Fibroblast of lung (primary cell): ENCODE results near the gene MED17. TPM values are rescaled to one million over a fixed set of nuclear protein-coding genes. Genes with fewer than 3 reads are reported as not detected.

Source experiments
- DNase-seq, 2 donors: peaks; one replicate each; pipeline versions ENCODE4 v3.0.0 to v3.0.0-alpha.2; 2010; ENCODE audit warnings: low read depth in 2 of 2
- H2AFZ ChIP-seq: 2 replicates; pipeline ENCODE4 v1.5.1; 2012; ENCODE audit warnings: low read length, control low read depth, inconsistent platforms
- H3K27ac ChIP-seq: 2 replicates; pipeline ENCODE4 v1.5.1; 2011; ENCODE audit warnings: low read length, control low read depth; ENCODE audit not compliant: insufficient read depth
- H3K27me3 ChIP-seq: 2 replicates; pipeline ENCODE4 v1.5.1; 2011; ENCODE audit warnings: mild to moderate bottlenecking, low read length; ENCODE audit not compliant: control insufficient read depth, insufficient read depth
- H3K36me3 ChIP-seq: 2 replicates; pipeline ENCODE4 v1.5.1; 2011; ENCODE audit warnings: low read length; ENCODE audit not compliant: control insufficient read depth, insufficient read depth
- H3K4me1 ChIP-seq: 2 replicates; pipeline ENCODE4 v1.5.1; 2011; ENCODE audit warnings: low read length; ENCODE audit not compliant: control insufficient read depth, insufficient read depth; ENCODE audit errors: extremely low read depth
- H3K4me2 ChIP-seq: 2 replicates; pipeline ENCODE4 v1.5.1; 2011; ENCODE audit warnings: low read length, control low read depth; ENCODE audit not compliant: insufficient read depth; ENCODE audit errors: extremely low read depth
- H3K4me3 ChIP-seq, 4 experiments: fragments of 200-600 bp in 1 of 4; sonication (generic) in 1 of 4; replicated peaks in 1 of 4; 2 replicates each; pipeline ENCODE4 v1.5.1; 2011 to 2016; ENCODE audit warnings: low read length in 4 of 4, low read depth in 3 of 4, mild to moderate bottlenecking in 3 of 4, control low read depth in 2 of 4, inconsistent platforms in 1 of 4, mixed read lengths in 1 of 4; ENCODE audit not compliant: insufficient read depth in 1 of 4; ENCODE audit errors: control extremely low read depth in 1 of 4
- H3K79me2 ChIP-seq: 2 replicates; pipeline ENCODE4 v1.5.1; 2012; ENCODE audit warnings: mild to moderate bottlenecking, low read length, inconsistent platforms; ENCODE audit not compliant: control insufficient read depth, insufficient read depth
- H3K9ac ChIP-seq: 2 replicates; pipeline ENCODE4 v1.5.1; 2011; ENCODE audit warnings: mild to moderate bottlenecking, low read length, control low read depth; ENCODE audit not compliant: insufficient read depth
- H3K9me3 ChIP-seq: 2 replicates; pipeline ENCODE4 v1.5.1; 2012; ENCODE audit warnings: low read depth, low read length; ENCODE audit not compliant: control insufficient read depth, insufficient read depth
- H4K20me1 ChIP-seq: 2 replicates; pipeline ENCODE4 v1.5.1; 2011; ENCODE audit warnings: low read length; ENCODE audit not compliant: control insufficient read depth, insufficient read depth; ENCODE audit errors: extremely low read depth
- EZH2 ChIP-seq: IDR thresholded peaks from 2 replicates; pipeline ENCODE4 v1.5.1; 2012; ENCODE audit warnings: low read length, control low read depth, mild to moderate bottlenecking; ENCODE audit errors: missing control alignments
- polyA plus RNA-seq, 2 donors: library from polyadenylated mRNA; depleted of rRNA in 1 of 2; stranded (reverse) in 1 of 2; unstranded in 1 of 2; fragments of >200 nt; gene quantifications; 2 replicates each; pipeline ENCODE4 v1.2.1, GENCODE V29; 2011 to 2012; ENCODE audit warnings: missing spikeins in 1 of 2
- total RNA-seq: library from RNA; depleted of rRNA; stranded (reverse); fragments of >200 nt; gene quantifications from 2 replicates; pipeline ENCODE4 v1.2.1, GENCODE V29; 2014
- TF ChIP-seq, protein P1 (sequence below), 2 donors: IDR thresholded peaks in 1 of 2; conservative IDR thresholded peaks in 1 of 2; 1 replicate in 1 of 2; 2 replicates in 1 of 2; pipeline ENCODE4 v1.5.1; 2011 to 2012; ENCODE audit warnings: low read length in 2 of 2, control low read depth in 1 of 2, inconsistent platforms in 1 of 2, low read depth in 1 of 2, mild to moderate bottlenecking in 1 of 2

Gene MED17
- total and polyA plus RNA-seq, 2 donors (not counting 1 experiment from before 2014, with no cell fraction given): 24.1 to 25.6 TPM

DNA sequence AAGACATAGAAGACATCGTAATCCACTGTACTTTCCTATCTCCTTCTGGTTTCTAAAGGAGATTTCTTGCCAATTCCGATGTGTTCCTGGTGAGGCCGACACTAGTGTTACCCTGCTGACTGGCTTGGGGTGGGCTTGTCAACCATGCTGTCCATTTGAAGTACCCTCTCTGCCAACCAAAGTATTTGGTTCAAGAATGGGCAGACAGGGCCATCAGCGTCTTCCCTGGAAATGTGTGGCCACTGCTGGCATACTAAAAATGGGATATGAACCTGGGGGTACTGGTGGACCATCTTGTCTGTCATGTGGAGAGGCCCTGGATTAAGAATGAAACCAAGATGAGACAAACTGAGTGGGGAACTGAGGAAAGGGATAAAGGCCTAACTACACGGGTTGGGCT lies 68.2 kb downstream of the MED17 start:
- H3K79me2 ChIP-seq: no peaks in the 10 kb centered on the region
- H3K4me1 ChIP-seq: no peaks in the 10 kb centered on the region
- no peaks in the 10 kb centered on the region for H3K36me3 ChIP-seq
- H3K27ac ChIP-seq: no peak overlapping the region
- no peak overlapping the region for H2AFZ ChIP-seq
- TF ChIP-seq, protein P1, sequence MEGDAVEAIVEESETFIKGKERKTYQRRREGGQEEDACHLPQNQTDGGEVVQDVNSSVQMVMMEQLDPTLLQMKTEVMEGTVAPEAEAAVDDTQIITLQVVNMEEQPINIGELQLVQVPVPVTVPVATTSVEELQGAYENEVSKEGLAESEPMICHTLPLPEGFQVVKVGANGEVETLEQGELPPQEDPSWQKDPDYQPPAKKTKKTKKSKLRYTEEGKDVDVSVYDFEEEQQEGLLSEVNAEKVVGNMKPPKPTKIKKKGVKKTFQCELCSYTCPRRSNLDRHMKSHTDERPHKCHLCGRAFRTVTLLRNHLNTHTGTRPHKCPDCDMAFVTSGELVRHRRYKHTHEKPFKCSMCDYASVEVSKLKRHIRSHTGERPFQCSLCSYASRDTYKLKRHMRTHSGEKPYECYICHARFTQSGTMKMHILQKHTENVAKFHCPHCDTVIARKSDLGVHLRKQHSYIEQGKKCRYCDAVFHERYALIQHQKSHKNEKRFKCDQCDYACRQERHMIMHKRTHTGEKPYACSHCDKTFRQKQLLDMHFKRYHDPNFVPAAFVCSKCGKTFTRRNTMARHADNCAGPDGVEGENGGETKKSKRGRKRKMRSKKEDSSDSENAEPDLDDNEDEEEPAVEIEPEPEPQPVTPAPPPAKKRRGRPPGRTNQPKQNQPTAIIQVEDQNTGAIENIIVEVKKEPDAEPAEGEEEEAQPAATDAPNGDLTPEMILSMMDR (conservative IDR thresholded peaks at IDR 0.05 in 1 of 2, IDR thresholded peaks at IDR 0.05 in 1 of 2; ENCODE audit: low read depth in 1 of 2, low read length in 2 of 2): no peak
- TF ChIP-seq EZH2: no peak
- H3K27me3 ChIP-seq: no peaks in the 10 kb centered on the region
- DNase-seq: no peak
- no peaks in the 10 kb centered on the region for H3K9me3 ChIP-seq
- H3K4me3 ChIP-seq: no peak overlapping the region
- H3K4me2 ChIP-seq: no peak overlapping the region
- no peak overlapping the region for H3K9ac ChIP-seq
- no peaks in the 10 kb centered on the region for H4K20me1 ChIP-seq

DNA sequence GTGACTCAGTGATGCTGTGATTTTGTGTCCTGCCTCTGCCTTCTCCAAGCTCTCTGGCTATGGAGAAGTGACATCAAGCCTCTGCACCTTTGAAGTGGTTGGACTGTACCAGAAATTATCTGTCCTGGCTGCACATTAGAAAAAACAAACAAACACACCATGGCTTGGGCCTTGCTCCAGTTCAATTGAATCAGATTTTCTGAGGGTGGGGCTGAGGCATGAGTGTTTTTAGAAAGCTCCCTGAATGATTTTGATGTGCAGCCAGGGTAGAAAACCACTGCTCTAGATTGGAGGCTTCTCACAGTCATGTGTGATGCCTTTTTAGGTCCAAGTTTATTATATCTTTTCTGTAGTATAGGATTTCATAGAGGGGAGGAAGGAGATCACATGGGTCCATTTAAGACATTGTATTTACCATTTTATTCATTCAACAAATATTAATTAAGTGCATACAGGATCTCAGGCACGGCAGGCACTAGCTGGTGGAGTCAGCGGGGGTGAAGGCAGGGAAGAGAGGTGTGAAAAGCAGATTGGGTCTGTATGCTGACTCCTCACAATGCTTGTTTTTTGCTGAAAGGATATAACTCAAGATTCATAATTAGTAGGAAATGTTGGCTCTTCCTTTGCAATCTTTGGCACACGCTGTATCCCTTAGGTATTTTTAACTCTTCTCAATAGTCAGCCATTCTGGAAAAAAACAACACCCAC lies 73.5 kb downstream of the MED17 start:
- Histone ChIP-seq H2AFZ (no peak overlapping the region), H3K4me2 (no peak overlapping the region), H3K4me3 (no peak overlapping the region), H3K27ac (no peak overlapping the region), H3K4me1 (no peaks in the 10 kb centered on the region), H3K36me3 (no peaks in the 10 kb centered on the region), H3K9me3 (no peaks in the 10 kb centered on the region), H3K9ac (no peak overlapping the region), H3K79me2 (no peaks in the 10 kb centered on the region), H4K20me1 (no peaks in the 10 kb centered on the region), H3K27me3 (no peaks in the 10 kb centered on the region)
- DNase-seq: peak; percentile 36 to 47
- TF ChIP-seq, protein P1 (conservative IDR thresholded peaks at IDR 0.05 in 1 of 2, IDR thresholded peaks at IDR 0.05 in 1 of 2; ENCODE audit: low read depth in 1 of 2, low read length in 2 of 2): no peak
- no peak for TF ChIP-seq EZH2

DNA sequence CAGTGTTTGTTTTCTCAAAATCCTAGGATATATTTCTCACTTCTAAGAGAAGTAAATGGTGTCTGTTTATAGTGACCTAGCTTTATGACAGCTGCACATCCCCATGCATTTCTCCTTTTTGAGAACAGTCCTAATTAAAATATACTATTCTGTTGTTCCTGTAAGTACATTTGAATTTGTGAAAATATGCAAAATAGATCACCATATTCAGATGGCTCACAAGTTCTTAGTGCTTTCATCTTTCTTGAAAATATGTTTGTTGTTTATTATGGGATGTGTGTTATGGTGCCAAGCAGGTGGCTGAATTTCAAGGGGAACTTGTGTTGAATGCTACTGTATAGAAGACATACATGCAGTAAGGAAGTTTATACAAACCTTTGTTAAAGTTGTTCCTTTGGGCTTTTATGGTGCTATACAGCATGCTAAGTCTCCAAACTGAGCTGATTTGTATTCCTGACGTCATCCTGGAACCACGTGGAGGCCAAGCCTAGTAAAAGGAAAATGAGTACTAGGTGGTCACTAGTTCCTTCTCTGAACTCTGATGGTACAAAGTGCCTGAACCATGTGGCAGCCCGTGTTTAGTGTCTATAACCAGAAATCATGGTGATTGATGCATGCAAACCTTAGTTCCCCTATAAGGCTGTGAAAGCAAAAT lies 74.2 kb downstream of the MED17 start:
- Histone ChIP-seq H3K27ac (no peak overlapping the region), H4K20me1 (no peaks in the 10 kb centered on the region), H3K9ac (no peak overlapping the region), H3K27me3 (no peaks in the 10 kb centered on the region), H3K4me3 (no peak overlapping the region), H3K9me3 (no peaks in the 10 kb centered on the region), H2AFZ (no peak overlapping the region), H3K4me1 (no peaks in the 10 kb centered on the region), H3K4me2 (no peak overlapping the region), H3K36me3 (no peaks in the 10 kb centered on the region), H3K79me2 (no peaks in the 10 kb centered on the region)
- TF ChIP-seq, protein P1 (conservative IDR thresholded peaks at IDR 0.05 in 1 of 2, IDR thresholded peaks at IDR 0.05 in 1 of 2; ENCODE audit: low read depth in 1 of 2, low read length in 2 of 2): no peak
- TF ChIP-seq EZH2: no peak
- DNase-seq: no peak
